ENCODE data around the gene LIN9. TPM values are rescaled to one million over a fixed set of nuclear protein-coding genes. Genes with fewer than 3 reads are reported as not detected.

LIN9 gene
- polyA plus RNA-seq, 1 donor from 2014 or later, result 3.6 TPM

DNA sequence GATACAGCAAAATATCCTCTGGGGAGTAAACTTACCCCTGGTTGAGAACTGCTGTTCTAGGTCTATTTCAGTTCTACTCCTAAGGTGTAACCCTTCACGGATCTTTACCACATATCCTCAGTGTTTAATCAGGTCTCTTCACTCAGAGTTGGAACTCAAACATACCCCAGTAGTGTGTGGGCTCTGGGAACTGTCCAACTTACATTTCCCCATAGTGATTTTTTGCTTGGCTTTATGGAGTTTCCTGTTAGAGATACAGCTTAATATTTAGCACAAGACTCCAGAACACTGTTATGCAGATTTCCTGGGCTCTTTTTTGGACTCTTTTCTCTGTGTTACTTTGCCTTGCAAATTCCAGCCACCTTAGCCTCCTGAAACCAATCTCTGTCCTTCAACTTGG is 26.7 kb upstream of the LIN9 start:
- H3K36me3 Mint-ChIP-seq, result peaks cover 2% of the 10 kb centered on the region
- H3K27me3 Mint-ChIP-seq, result no peaks in the 10 kb centered on the region
- peak overlapping the region in 1 of 3 donors; percentile 64 for H3K27ac Mint-ChIP-seq
- H3K9me3 Mint-ChIP-seq, result peaks cover 0 to 5% (median 0%) of the 10 kb centered on the region in 3 donors
- H3K4me1 Mint-ChIP-seq, result peaks cover 4 to 5% (median 5%) of the 10 kb centered on the region in 3 donors
- H3K4me3 Mint-ChIP-seq, result no peak overlapping the region

DNA sequence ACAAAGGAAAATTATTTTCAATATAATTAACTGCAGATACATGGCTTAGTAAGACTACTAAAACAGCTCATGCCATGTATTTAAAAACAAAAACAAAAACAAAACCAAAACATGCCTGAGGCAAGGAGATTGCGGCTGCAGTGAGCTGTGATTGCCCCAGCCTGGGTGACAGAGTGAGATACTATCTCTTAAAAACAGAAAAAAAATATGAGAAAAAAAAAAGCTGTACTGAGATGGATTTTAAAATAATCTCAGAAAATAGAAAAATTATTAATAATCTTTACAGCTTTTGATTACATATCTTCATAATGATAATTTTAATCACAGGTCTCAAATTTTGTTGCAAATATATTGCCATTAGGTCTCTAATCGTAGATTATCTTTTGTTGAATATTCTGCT is 24.0 kb upstream of the LIN9 start:
- Mint-ChIP-seq H3K36me3 (no peaks in the 10 kb centered on the region), H3K9me3 (no peaks in the 10 kb centered on the region), H3K4me3 (peak overlapping the region in 3 of 4 donors; percentile 9 to 83 (median 58))

DNA sequence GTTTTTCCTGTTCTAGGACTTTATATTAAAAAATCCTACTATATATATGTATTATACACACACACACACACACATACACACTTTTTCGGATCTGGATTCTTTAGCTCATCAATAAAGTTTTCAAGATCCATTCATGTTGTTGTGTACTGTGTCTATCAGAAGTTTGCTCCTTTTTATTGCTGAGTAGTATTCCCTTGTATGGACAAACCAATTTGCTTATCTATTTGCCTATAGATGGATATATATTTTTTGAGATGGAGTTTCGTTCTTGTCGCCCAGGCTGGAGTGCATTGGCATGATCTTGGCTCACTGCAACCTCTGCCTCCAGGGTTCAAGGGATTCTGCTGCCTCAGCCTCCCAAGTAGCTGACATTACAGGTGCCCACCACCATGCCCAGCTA is 20.3 kb upstream of the LIN9 start:
- H3K4me1 Mint-ChIP-seq, result peaks cover 4 to 5% (median 5%) of the 10 kb centered on the region in 3 donors
- no peaks in the 10 kb centered on the region for H3K27me3 Mint-ChIP-seq
- no peaks in the 10 kb centered on the region for H3K9me3 Mint-ChIP-seq
- H3K4me3 Mint-ChIP-seq, result no peak overlapping the region
- no peaks in the 10 kb centered on the region for H3K36me3 Mint-ChIP-seq
- no peak overlapping the region for H3K27ac Mint-ChIP-seq

More for the DNA sequence above, 24.0 kb upstream of the LIN9 start:
- Mint-ChIP-seq H3K27me3 (no peaks in the 10 kb centered on the region), H3K4me1 (peaks cover 4 to 5% (median 5%) of the 10 kb centered on the region in 3 donors), H3K27ac (peak overlapping the region in 1 of 3 donors; percentile 63)

- no peaks in the 10 kb centered on the region for H3K9me3 Mint-ChIP-seq
- H3K4me1 Mint-ChIP-seq, result no peaks in the 10 kb centered on the region
- H3K4me3 Mint-ChIP-seq, result no peak overlapping the region
- H3K27me3 Mint-ChIP-seq, result no peaks in the 10 kb centered on the region
- no peaks in the 10 kb centered on the region for H3K36me3 Mint-ChIP-seq
- H3K27ac Mint-ChIP-seq, result no peak overlapping the region
Observed at GRCh38 chr1:226327761-226328162, 18.8 kb upstream of the LIN9 start.

GRCh38 chr1:226325178-226325577 is 16.2 kb upstream of the LIN9 start:
- no peak overlapping the region for H3K4me3 Mint-ChIP-seq
- peaks cover 0 to 1% (median 0%) of the 10 kb centered on the region in 3 donors for H3K9me3 Mint-ChIP-seq
- no peaks in the 10 kb centered on the region for H3K4me1 Mint-ChIP-seq
- H3K27ac Mint-ChIP-seq, result no peak overlapping the region
- peaks cover 5% of the 10 kb centered on the region for H3K27me3 Mint-ChIP-seq
- H3K36me3 Mint-ChIP-seq, result no peaks in the 10 kb centered on the region

DNA sequence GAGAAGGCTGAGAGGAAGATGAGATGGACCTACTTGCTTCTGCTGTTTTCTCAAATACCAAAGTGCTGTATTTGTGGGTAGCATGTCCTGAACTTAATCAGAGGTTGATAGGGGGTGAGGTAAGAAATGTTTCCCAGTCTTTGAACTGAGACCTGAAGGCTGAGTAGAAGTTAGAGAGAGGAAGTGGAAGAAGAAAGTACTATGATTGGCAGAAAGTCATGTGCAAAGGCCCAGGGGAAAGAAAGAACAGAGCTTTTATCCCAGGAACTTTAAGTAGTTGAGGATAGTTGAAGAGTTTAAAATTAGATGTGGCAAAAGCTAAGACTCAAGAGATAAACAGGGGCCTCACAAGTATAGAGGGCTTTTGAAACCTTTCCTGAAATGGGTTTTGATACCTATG is 15.5 kb upstream of the LIN9 start:
- Mint-ChIP-seq H3K27ac (peak overlapping the region in 1 of 3 donors; percentile 76), H3K36me3 (no peaks in the 10 kb centered on the region), H3K4me1 (no peaks in the 10 kb centered on the region), H3K9me3 (peaks cover 0 to 1% (median 0%) of the 10 kb centered on the region in 3 donors), H3K4me3 (no peak overlapping the region), H3K27me3 (peaks cover 5% of the 10 kb centered on the region)

DNA sequence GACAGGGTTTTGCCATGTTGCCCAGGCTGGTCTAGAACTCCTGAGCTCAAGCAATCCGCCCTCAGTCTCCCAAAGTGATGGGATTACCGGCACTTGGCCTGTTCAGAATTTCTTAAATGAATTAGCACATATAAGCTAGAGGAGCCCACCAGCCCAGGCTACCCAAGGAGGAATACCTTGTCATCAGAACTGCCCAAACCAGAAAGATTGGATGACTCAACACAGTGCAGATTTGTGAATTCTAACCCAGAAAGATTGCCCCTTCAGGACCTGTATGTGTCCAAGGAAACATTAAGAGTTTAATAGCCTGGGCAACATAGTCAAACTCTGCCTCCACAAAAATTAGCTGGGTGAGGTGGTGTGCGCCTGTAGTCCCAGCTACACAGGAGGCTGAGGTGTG is 14.0 kb upstream of the LIN9 start:
- Mint-ChIP-seq H3K27me3 (peaks cover 5% of the 10 kb centered on the region), H3K4me1 (no peaks in the 10 kb centered on the region), H3K4me3 (no peak overlapping the region), H3K9me3 (peaks cover 0 to 1% (median 0%) of the 10 kb centered on the region in 3 donors), H3K27ac (no peak overlapping the region), H3K36me3 (no peaks in the 10 kb centered on the region)

DNA sequence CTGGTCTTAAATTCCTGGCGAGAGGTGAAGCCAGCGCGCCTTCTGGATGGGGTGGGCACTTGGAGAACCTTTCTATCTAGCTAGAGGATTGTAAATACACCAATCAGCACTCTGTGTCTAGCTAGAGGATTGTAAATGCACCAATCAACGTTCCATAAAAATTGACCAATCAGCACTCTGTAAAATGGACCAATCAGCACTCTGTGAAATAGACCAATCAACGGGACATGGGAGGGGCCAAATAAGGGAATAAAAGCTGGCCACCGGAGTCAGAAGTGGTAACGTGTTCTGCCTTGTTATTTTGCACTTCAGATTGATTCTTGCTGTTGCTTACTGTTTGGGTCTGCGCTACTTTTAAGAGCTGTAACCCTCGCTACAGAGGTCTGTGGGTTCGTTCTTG is 12.0 kb upstream of the LIN9 start:
- H3K27me3 Mint-ChIP-seq, result peaks cover 7% of the 10 kb centered on the region
- no peaks in the 10 kb centered on the region for H3K4me1 Mint-ChIP-seq
- no peaks in the 10 kb centered on the region for H3K36me3 Mint-ChIP-seq
- H3K9me3 Mint-ChIP-seq, result peaks cover 0 to 1% (median 0%) of the 10 kb centered on the region in 3 donors
- no peak overlapping the region for H3K4me3 Mint-ChIP-seq
- no peak overlapping the region for H3K27ac Mint-ChIP-seq

DNA sequence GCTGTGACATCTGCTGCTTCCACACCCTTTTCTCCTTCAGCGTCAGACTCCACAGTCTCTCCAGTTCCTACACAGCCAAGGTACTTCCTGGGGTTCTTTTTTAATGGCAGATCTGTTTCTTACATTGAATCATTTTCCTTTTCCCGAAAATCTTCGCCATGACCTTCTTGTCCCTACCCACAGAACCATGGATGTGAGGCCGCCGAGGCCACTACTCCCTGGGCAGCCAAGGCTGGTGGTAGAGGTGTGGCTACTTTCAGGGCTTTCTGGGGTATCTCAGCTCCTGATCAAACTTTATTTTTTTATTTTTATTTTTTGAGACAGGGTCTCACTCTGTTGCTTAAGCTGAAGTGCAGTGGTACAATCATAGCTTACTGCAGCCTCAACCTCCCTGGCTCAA is 9.5 kb upstream of the LIN9 start:
- no peak overlapping the region for H3K4me3 Mint-ChIP-seq
- peaks cover 1% of the 10 kb centered on the region for H3K36me3 Mint-ChIP-seq
- H3K27ac Mint-ChIP-seq, result no peak overlapping the region
- H3K9me3 Mint-ChIP-seq, result peaks cover 0 to 1% (median 0%) of the 10 kb centered on the region in 3 donors
- H3K27me3 Mint-ChIP-seq, result peaks cover 7% of the 10 kb centered on the region
- H3K4me1 Mint-ChIP-seq, result no peaks in the 10 kb centered on the region

DNA sequence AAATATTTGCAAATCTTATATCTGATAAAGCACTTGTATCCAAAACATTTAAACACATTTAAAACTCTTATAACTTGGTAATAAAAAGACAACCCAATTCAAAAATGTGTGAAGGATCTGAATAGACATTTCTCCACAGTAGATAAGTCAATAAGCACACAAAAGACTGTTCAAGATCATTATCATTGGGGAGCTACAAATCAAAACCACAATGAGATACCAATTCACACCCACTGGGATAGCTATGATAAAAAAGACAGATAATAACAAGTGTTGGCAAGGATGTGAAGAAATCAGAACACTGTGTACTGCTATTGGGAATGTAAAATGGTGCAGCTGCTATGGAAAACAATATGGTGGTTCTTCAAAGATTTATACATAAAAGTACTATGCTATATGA is 5.1 kb upstream of the LIN9 start:
- Mint-ChIP-seq H3K9me3 (no peaks in the 10 kb centered on the region), H3K27me3 (peaks cover 4% of the 10 kb centered on the region), H3K4me1 (peaks cover 0 to 5% (median 5%) of the 10 kb centered on the region in 3 donors), H3K36me3 (peaks cover 1% of the 10 kb centered on the region), H3K4me3 (no peak overlapping the region), H3K27ac (no peak overlapping the region)

DNA sequence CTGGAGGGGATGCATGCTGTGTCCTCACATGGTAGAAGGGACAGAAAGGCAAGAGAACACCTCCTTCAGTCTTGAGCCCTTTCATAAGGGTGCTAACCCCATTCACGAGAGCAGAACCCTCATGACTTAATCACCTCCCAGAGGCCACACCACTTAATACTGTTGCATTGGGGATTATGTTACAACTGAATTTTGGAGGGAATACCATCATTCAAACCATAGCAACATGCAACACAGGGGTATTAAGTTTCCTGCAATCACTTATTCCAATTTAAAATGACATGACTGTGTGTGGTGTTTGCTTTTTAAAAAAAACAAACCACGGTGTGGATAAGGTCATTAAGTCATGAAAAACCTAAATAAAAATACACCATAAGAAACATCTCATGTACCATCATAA is 3.1 kb upstream of the LIN9 start:
- H3K27me3 Mint-ChIP-seq, result peaks cover 2% of the 10 kb centered on the region
- no peak overlapping the region for H3K27ac Mint-ChIP-seq
- peaks cover 0 to 9% (median 7%) of the 10 kb centered on the region in 3 donors for H3K4me1 Mint-ChIP-seq
- H3K36me3 Mint-ChIP-seq, result peaks cover 1% of the 10 kb centered on the region
- no peaks in the 10 kb centered on the region for H3K9me3 Mint-ChIP-seq
- H3K4me3 Mint-ChIP-seq, result no peak overlapping the region

- Mint-ChIP-seq H3K27me3 (peaks cover 2% of the 10 kb centered on the region), H3K4me1 (peaks cover 0 to 9% (median 7%) of the 10 kb centered on the region in 3 donors), H3K4me3 (peak overlapping the region in 2 of 4 donors; percentile 15 to 96), H3K9me3 (no peaks in the 10 kb centered on the region), H3K27ac (no peak overlapping the region), H3K36me3 (peaks cover 1% of the 10 kb centered on the region)
Observed at GRCh38 chr1:226311376-226311775, 2.4 kb upstream of the LIN9 start.

GRCh38 chr1:226310637-226311195 is 1.8 kb upstream of the LIN9 start:
- peaks cover 0 to 10% (median 8%) of the 10 kb centered on the region in 3 donors for H3K4me1 Mint-ChIP-seq
- peak overlapping the region in 2 of 3 donors; percentile 7 to 32 for H3K27ac Mint-ChIP-seq
- peak overlapping the region; percentile 3 to 96 (median 65) for H3K4me3 Mint-ChIP-seq
- peaks cover 2% of the 10 kb centered on the region for H3K27me3 Mint-ChIP-seq
- H3K36me3 Mint-ChIP-seq, result peaks cover 1% of the 10 kb centered on the region
- H3K9me3 Mint-ChIP-seq, result no peaks in the 10 kb centered on the region

DNA sequence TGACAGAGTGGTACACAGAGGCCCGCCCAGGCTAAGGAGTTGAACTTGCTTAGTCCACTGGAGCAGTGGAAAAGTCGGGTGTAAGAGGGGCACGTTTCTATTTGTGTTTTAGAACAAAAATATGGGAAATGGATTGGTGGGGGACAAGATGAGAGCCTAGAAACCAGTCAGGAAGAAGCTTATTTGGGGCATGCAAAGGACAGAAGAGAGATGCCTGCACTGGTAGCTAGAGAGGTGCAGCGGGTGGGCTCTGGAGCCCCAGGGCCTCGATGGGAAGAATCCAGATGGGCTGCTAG is 1.2 kb upstream of the LIN9 start:
- Mint-ChIP-seq H3K4me1 (peaks cover 0 to 13% (median 12%) of the 10 kb centered on the region in 3 donors), H3K27ac (peak overlapping the region in 2 of 3 donors; percentile 32 to 46), H3K36me3 (peaks cover 1% of the 10 kb centered on the region), H3K27me3 (peaks cover 2% of the 10 kb centered on the region), H3K4me3 (peak overlapping the region; percentile 75 to 96 (median 80)), H3K9me3 (no peaks in the 10 kb centered on the region)

- Mint-ChIP-seq H3K4me3 (peak overlapping the region; percentile 38 to 96 (median 79)), H3K9me3 (no peaks in the 10 kb centered on the region), H3K27ac (peak overlapping the region; percentile 31 to 46 (median 32)), H3K36me3 (peaks cover 1% of the 10 kb centered on the region), H3K27me3 (peaks cover 2% of the 10 kb centered on the region), H3K4me1 (peaks cover 0 to 13% (median 12%) of the 10 kb centered on the region in 3 donors)
Observed at GRCh38 chr1:226309398-226310244, 657 bp upstream of the LIN9 start.
